K562 (cell line): ENCODE data around the gene CCDC28A. TPM values are rescaled to one million over a fixed set of nuclear protein-coding genes. Genes with fewer than 3 reads are reported as not detected.

ENCODE experiments used
- ATAC-seq: fragments of 200-7000 bp; cut with Tn5 transposase; 3 replicates; pipeline ENCODE4 v1.9.1; 2020; ENCODE audit warnings: moderate library complexity
- BruUV-seq: library from RNA; stranded (reverse); fragments of 400-500 nt; replicated peaks from 2 replicates; lab custom pipeline; 2021; lab: Mats Ljungman, UMichigan
- CTCF ChIA-PET: fragments of 300-600 bp; formaldehyde crosslinking; extraction: SDS; loops from one replicate; lab custom pipeline; 2021; ENCODE audit warnings: low intra/inter-chr PET ratio; lab: Yijun Ruan, JAX
- POLR2A ChIA-PET: fragments of 300-600, 350-650 bp; sonication (Branson Sonifier 250); formaldehyde crosslinking; extraction: SDS; loops from one replicate; lab custom pipeline; 2021; ENCODE audit warnings: antibody characterized with exemption, inconsistent platforms; lab: Yijun Ruan, JAX
- DNase-seq, 4 experiments: peaks; one replicate each; pipeline versions ENCODE4 v3.0.0 to v3.0.0-alpha.2; 2011 to 2018; ENCODE audit warnings: low spot score in 3 of 4, mixed read lengths in 3 of 4; ENCODE audit errors: extremely low read depth in 1 of 4
- FAIRE-seq: peaks from 2 replicates; lab custom pipeline; 2011; peaks lifted over from hg19 to GRCh38; lab: Jason Lieb, UNC
- H2AFZ ChIP-seq: 2 replicates; pipeline ENCODE4 v1.6.0; 2011; ENCODE audit warnings: low read depth, low read length, control low read depth, inconsistent platforms
- H3K27ac ChIP-seq: fragments of 200-600 bp; 3 replicates; pipeline ENCODE4 v1.8.0; 2011; ENCODE audit warnings: low read depth, mild to moderate bottlenecking, control low read depth, inconsistent platforms, low read length, moderate library complexity, mixed read lengths; ENCODE audit errors: extremely low read depth
- H3K27me3 ChIP-seq, 2 experiments: fragments of 300-600 bp in 1 of 2; 2 replicates in 1 of 2; 3 replicates in 1 of 2; pipeline versions ENCODE4 v1.6.0 to v1.8.0; 2011; ENCODE audit warnings: inconsistent platforms in 2 of 2, low read length in 2 of 2, mild to moderate bottlenecking in 1 of 2, mixed read lengths in 1 of 2, moderate library complexity in 1 of 2; ENCODE audit not compliant: control insufficient read depth in 2 of 2, insufficient read depth in 2 of 2
- H3K36me3 ChIP-seq: fragments of 300-600 bp; 3 replicates; pipeline ENCODE4 v1.8.0; 2011; ENCODE audit warnings: mild to moderate bottlenecking, low read length, inconsistent platforms; ENCODE audit not compliant: control insufficient read depth, insufficient read depth
- H3K4me1 ChIP-seq, 2 experiments: fragments of 200-600 bp in 1 of 2; replicated peaks in 1 of 2; 2 replicates in 1 of 2; 3 replicates in 1 of 2; pipeline versions ENCODE4 v1.5.1 to v1.8.0; 2011; ENCODE audit warnings: inconsistent platforms in 2 of 2, low read length in 2 of 2, mild to moderate bottlenecking in 1 of 2, mixed read lengths in 1 of 2, moderate library complexity in 1 of 2; ENCODE audit not compliant: control insufficient read depth in 2 of 2, insufficient read depth in 2 of 2
- H3K4me2 ChIP-seq: 2 replicates; pipeline ENCODE4 v1.6.1; 2011; ENCODE audit warnings: low read length, control low read depth, inconsistent platforms, mixed read lengths; ENCODE audit not compliant: insufficient read depth
- H3K4me3 ChIP-seq: fragments of 200-600 bp; sonication (generic), shearing (Covaris generic); 2 replicates; pipeline ENCODE4 v1.5.1; 2016; ENCODE audit warnings: control low read depth, inconsistent platforms
- H3K79me2 ChIP-seq: fragments of 200-600 bp; 3 replicates; pipeline ENCODE4 v1.8.0; 2011; ENCODE audit warnings: low read length, inconsistent platforms; ENCODE audit not compliant: control insufficient read depth, insufficient read depth
- H3K9ac ChIP-seq, 2 experiments: 2 replicates each; pipeline versions ENCODE4 v1.6.0 to v1.6.1; 2011; ENCODE audit warnings: low read depth in 2 of 2, low read length in 2 of 2, control low read depth in 1 of 2, inconsistent platforms in 1 of 2, mild to moderate bottlenecking in 1 of 2, mixed read lengths in 1 of 2; ENCODE audit not compliant: insufficient read depth in 1 of 2
- H3K9me1 ChIP-seq: one replicate; pipeline ENCODE4 v1.6.0; 2011; ENCODE audit warnings: inconsistent platforms, mild to moderate bottlenecking, low read length, moderate library complexity; ENCODE audit not compliant: control insufficient read depth, insufficient read depth
- H3K9me3 ChIP-seq: replicated peaks from 2 replicates; pipeline ENCODE4 v1.5.1; 2011; ENCODE audit warnings: low read depth, low read length, inconsistent platforms; ENCODE audit not compliant: control insufficient read depth, insufficient read depth
- H4K20me1 ChIP-seq: replicated peaks from 2 replicates; pipeline ENCODE4 v1.6.1; 2011; ENCODE audit warnings: low read length, inconsistent platforms, mixed read lengths; ENCODE audit not compliant: control insufficient read depth, insufficient read depth
- GTF2F1 ChIP-seq: IDR thresholded peaks from 2 replicates; pipeline ENCODE4 v1.6.1; 2011; ENCODE audit warnings: low read depth, low read length, improper control_type of control experiment
- HEY1 ChIP-seq: fragments of 250-450 bp; sonication (Bioruptor Pico); IDR thresholded peaks from 2 replicates; pipeline ENCODE4 v1.5.0; 2020; ENCODE audit warnings: mild to moderate bottlenecking, moderate library complexity, borderline replicate concordance
- HNRNPLL ChIP-seq: fragments of 200-400 bp; formaldehyde crosslinking; IDR thresholded peaks from 2 replicates; pipeline ENCODE4 v1.6.1; 2017; ENCODE audit warnings: low read length, low read depth, mild to moderate bottlenecking; ENCODE audit not compliant: poor library complexity, severe bottlenecking
- KLF16 ChIP-seq: IDR thresholded peaks from 2 replicates; pipeline ENCODE4 v1.6.1; 2016; ENCODE audit warnings: antibody characterized with exemption
- MXI1 ChIP-seq: IDR thresholded peaks from 2 replicates; pipeline ENCODE4 v1.6.1; 2011; ENCODE audit warnings: low read depth, mild to moderate bottlenecking, improper control_type of control experiment, low read length
- NEUROD1 ChIP-seq: fragments of 150-350 bp; IDR thresholded peaks from 2 replicates; pipeline ENCODE4 v1.6.1; 2014; ENCODE audit warnings: borderline replicate concordance, low read length, low read depth; ENCODE audit not compliant: partially characterized antibody
- PHB ChIP-seq: fragments of 250-450 bp; sonication (Bioruptor Pico); IDR thresholded peaks from 2 replicates; pipeline ENCODE4 v1.5.0; 2021
- POLR2H ChIP-seq: IDR thresholded peaks from 2 replicates; pipeline ENCODE4 v1.6.1; 2016; ENCODE audit warnings: missing genetic modification characterization, low read depth, mild to moderate bottlenecking, control low read depth, missing compliant biosample characterization, moderate library complexity
- SRSF7 ChIP-seq: fragments of 200-400 bp; formaldehyde crosslinking; optimal IDR thresholded peaks from 2 replicates; pipeline ENCODE3; 2017; ENCODE audit warnings: mild to moderate bottlenecking, low read depth, low read length
- ZNF282 ChIP-seq: sonication (generic); formaldehyde crosslinking; IDR thresholded peaks from 2 replicates; pipeline ENCODE4 v1.8.1; 2023; ENCODE audit warnings: missing genetic modification reagents
- WGBS: fragments of 100-300 bp; shearing (Covaris generic); methylation state at CpG from one replicate; pipeline ENCODE4 v1.1.6; 2016; ENCODE audit warnings: low coverage, mixed read lengths; ENCODE audit not compliant: insufficient coverage; ENCODE audit errors: missing lambda C conversion rate; 5-methylcytosine and 5-hydroxymethylcytosine counted together
- in situ Hi-C: fragments of 300-500 bp; cut with MboI; formaldehyde crosslinking; loops from 4 replicates; pipeline ENCODE4 v1.15.0; 2018; ENCODE audit warnings: inconsistent platforms, mixed read lengths
- intact Hi-C: fragments of 100-400 bp; cut with micrococcal nuclease; formaldehyde crosslinking; loops from 2 replicates; pipeline ENCODE4 v1.14.2; 2022
- polyA plus RNA-seq, 8 experiments: library from polyadenylated mRNA; depleted of rRNA in 4 of 8; stranded (reverse) in 5 of 8; unstranded in 3 of 8; fragments of >200 nt; fragmentation: Nextera tagmentation in 2 of 8; fragmentation: Illumina TruSeq in 1 of 8; extraction: Ambion mirVana in 2 of 8; extraction: Trizol in 1 of 8; gene quantifications; 2 replicates each; pipeline versions ENCODE4 v1.2.1 to v1.2.3, GENCODE V29; 2011 to 2014; ENCODE audit warnings: inconsistent platforms in 1 of 8, missing spikeins in 1 of 8
- total RNA-seq, 7 experiments: library from RNA; depleted of rRNA in 6 of 7; stranded (reverse); fragments of >200 nt in 6 of 7; fragmentation: Illumina TruSeq in 2 of 7; extraction: Trizol in 2 of 7; gene quantifications; 2 replicates each; pipeline versions ENCODE4 v1.2.1 to v1.2.3, GENCODE V29; 2011 to 2021; ENCODE audit warnings: low replicate concordance in 1 of 7
- TF ChIP-seq, protein P1 (sequence below): fragments of 150-350 bp; conservative IDR thresholded peaks from 2 replicates; pipeline ENCODE4 v1.6.1; 2014; ENCODE audit warnings: low read length
- TF ChIP-seq, protein P2 (sequence below): fragments of 250-450 bp; sonication (Bioruptor Pico); IDR thresholded peaks from 2 replicates; pipeline ENCODE4 v1.5.0; 2022; ENCODE audit warnings: mild to moderate bottlenecking
- TF ChIP-seq, protein P3 (sequence below): fragments of 450-650 bp; conservative IDR thresholded peaks from 2 replicates; pipeline ENCODE4 v1.6.1; 2016; ENCODE audit warnings: missing genetic modification characterization, low read depth, mild to moderate bottlenecking, control low read depth, missing compliant biosample characterization
- TF ChIP-seq, protein P4 (sequence below): fragments of 450-650 bp; formaldehyde crosslinking; conservative IDR thresholded peaks from 2 replicates; pipeline ENCODE4 v1.4.0; 2022; ENCODE audit warnings: mild to moderate bottlenecking, missing genetic modification characterization

The CCDC28A gene
- total and polyA plus RNA-seq, 9 of the 15 experiments (the other 6 are each of a cell fraction or from before 2014, with no cell fraction given) = 12.6 to 35.5 (median 19.1) TPM

DNA sequence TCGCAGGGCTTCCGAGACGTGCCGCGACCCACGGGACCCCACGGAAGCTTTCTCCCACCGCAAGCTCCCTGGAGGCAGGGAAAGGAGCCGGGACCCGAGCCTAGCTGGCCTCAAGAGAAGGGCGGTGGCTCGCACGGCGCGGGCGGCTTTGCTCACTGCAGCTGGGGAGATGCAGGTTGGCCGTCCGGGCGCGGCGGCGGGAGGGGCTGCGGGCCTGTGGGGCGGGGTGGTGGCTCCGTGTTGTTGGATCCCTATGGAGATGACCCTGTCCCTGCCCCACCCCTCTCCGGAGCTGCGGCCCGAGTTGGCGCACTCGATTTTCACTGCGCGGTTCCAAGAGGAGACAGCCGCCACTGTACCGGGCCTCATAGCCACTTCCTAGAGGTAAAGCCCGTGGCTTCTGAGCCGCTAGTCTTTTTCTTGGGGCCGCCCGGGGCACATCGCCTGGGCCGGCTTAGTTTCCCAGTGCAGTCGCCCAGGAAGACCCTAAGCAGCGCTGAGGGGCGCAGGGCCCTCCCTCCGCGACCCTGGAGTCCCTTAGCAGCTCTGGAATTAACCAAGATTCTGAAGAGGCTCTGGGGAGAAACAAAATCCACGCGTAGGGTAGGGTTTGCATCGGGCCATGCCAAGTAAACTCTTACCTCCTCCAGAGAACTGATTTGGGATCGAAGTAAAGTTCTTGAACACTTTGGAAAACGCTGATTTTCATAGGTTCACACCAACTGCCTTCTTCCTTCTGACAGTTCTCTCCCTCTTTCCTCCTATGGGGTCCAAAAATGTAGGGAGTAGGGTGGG, 22.4 kb downstream of the CCDC28A start, which contains the start of gene ECT2L:
TSS of gene ECT2L (plus strand) at position 279 of the 795 bp plus-strand sequence. CDS start 17,188 bp downstream, outside the sequence.
- intact Hi-C loops = no loop called here
- no peak within 1 kb of the TSS for H2AFZ ChIP-seq
- DNase-seq (peak in 1 of 4 experiments; percentile 12), FAIRE-seq (no peak), ATAC-seq (peak; percentile 77)
- no peaks in the 10 kb centered on the region for H4K20me1 ChIP-seq
- H3K36me3 ChIP-seq = no peaks in the 10 kb centered on the region
- no peak within 1 kb of the TSS for H3K27ac ChIP-seq
- BruUV-seq = no TSS peak
- POLR2A ChIA-PET = no interaction called here
- CTCF ChIA-PET = no interaction called here
- H3K27me3 ChIP-seq = peaks cover 30 to 34% of the 10 kb centered on the region in 2 experiments; a peak in 3 of 5 replicates
- H3K4me3 ChIP-seq = no peak within 1 kb of the TSS
- H3K4me2 ChIP-seq = no peak within 1 kb of the TSS
- no peaks in the 10 kb centered on the region for H3K9me3 ChIP-seq
- in situ Hi-C loops = no loop called here
- H3K79me2 ChIP-seq = no peaks in the 10 kb centered on the region
- peaks cover 0 to 7% of the 10 kb centered on the region in 2 experiments; a peak in 2 of 5 replicates for H3K4me1 ChIP-seq
- H3K9ac ChIP-seq = no peak within 1 kb of the TSS
- H3K9me1 ChIP-seq = no peaks in the 10 kb centered on the region
- WGBS = 23% methylated on average over 34 of the region's 50 CpGs
- TF ChIP-seq, protein P1, sequence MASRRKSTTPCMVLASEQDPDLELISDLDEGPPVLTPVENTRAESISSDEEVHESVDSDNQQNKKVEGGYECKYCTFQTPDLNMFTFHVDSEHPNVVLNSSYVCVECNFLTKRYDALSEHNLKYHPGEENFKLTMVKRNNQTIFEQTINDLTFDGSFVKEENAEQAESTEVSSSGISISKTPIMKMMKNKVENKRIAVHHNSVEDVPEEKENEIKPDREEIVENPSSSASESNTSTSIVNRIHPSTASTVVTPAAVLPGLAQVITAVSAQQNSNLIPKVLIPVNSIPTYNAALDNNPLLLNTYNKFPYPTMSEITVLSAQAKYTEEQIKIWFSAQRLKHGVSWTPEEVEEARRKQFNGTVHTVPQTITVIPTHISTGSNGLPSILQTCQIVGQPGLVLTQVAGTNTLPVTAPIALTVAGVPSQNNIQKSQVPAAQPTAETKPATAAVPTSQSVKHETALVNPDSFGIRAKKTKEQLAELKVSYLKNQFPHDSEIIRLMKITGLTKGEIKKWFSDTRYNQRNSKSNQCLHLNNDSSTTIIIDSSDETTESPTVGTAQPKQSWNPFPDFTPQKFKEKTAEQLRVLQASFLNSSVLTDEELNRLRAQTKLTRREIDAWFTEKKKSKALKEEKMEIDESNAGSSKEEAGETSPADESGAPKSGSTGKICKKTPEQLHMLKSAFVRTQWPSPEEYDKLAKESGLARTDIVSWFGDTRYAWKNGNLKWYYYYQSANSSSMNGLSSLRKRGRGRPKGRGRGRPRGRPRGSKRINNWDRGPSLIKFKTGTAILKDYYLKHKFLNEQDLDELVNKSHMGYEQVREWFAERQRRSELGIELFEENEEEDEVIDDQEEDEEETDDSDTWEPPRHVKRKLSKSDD = no peak
- no peak for TF ChIP-seq PHB (CRISPR knock-in tag)
- no peak for TF ChIP-seq SRSF7
- TF ChIP-seq, protein P2, sequence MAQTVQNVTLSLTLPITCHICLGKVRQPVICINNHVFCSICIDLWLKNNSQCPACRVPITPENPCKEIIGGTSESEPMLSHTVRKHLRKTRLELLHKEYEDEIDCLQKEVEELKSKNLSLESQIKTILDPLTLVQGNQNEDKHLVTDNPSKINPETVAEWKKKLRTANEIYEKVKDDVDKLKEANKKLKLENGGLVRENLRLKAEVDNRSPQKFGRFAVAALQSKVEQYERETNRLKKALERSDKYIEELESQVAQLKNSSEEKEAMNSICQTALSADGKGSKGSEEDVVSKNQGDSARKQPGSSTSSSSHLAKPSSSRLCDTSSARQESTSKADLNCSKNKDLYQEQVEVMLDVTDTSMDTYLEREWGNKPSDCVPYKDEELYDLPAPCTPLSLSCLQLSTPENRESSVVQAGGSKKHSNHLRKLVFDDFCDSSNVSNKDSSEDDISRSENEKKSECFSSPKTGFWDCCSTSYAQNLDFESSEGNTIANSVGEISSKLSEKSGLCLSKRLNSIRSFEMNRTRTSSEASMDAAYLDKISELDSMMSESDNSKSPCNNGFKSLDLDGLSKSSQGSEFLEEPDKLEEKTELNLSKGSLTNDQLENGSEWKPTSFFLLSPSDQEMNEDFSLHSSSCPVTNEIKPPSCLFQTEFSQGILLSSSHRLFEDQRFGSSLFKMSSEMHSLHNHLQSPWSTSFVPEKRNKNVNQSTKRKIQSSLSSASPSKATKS (CRISPR knock-in tag) = no peak
- no peak for TF ChIP-seq MXI1
- TF ChIP-seq HEY1 (CRISPR knock-in tag) = no peak
- TF ChIP-seq NEUROD1 = no peak
- no peak for TF ChIP-seq KLF16
- no peak for TF ChIP-seq HNRNPLL
- TF ChIP-seq POLR2H (tag) = no peak
- TF ChIP-seq GTF2F1 = no peak
- TF ChIP-seq, protein P3, sequence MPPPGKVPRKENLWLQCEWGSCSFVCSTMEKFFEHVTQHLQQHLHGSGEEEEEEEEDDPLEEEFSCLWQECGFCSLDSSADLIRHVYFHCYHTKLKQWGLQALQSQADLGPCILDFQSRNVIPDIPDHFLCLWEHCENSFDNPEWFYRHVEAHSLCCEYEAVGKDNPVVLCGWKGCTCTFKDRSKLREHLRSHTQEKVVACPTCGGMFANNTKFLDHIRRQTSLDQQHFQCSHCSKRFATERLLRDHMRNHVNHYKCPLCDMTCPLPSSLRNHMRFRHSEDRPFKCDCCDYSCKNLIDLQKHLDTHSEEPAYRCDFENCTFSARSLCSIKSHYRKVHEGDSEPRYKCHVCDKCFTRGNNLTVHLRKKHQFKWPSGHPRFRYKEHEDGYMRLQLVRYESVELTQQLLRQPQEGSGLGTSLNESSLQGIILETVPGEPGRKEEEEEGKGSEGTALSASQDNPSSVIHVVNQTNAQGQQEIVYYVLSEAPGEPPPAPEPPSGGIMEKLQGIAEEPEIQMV (tag) = no peak
- no peak for TF ChIP-seq ZNF282 (CRISPR knock-in tag)
- TF ChIP-seq, protein P4, sequence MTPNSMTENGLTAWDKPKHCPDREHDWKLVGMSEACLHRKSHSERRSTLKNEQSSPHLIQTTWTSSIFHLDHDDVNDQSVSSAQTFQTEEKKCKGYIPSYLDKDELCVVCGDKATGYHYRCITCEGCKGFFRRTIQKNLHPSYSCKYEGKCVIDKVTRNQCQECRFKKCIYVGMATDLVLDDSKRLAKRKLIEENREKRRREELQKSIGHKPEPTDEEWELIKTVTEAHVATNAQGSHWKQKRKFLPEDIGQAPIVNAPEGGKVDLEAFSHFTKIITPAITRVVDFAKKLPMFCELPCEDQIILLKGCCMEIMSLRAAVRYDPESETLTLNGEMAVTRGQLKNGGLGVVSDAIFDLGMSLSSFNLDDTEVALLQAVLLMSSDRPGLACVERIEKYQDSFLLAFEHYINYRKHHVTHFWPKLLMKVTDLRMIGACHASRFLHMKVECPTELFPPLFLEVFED (CRISPR knock-in tag) = no peak
